HEK293 (cell line): Measurements from ENCODE around the gene UBE4B.

Experiments used
- CTCF ChIA-PET: fragments of 350-600 bp; formaldehyde crosslinking; extraction: SDS; loops from one replicate; lab custom pipeline; 2021; ENCODE audit warnings: antibody characterized with exemption; lab: Yijun Ruan, JAX
- POLR2A ChIA-PET: fragments of 300-600 bp; formaldehyde crosslinking; extraction: SDS; loops from one replicate; lab custom pipeline; 2020; ENCODE audit warnings: antibody characterized with exemption, inconsistent platforms; lab: Yijun Ruan, JAX
- H3K27ac ChIP-seq: fragments of 200-500 bp; sonication (Bioruptor generic); 2 replicates; pipeline ENCODE4 v1.5.1; 2014; ENCODE audit warnings: low read depth, low read length, control low read depth, inconsistent platforms; ENCODE audit errors: extremely low read depth
- H3K36me3 ChIP-seq, 2 experiments: fragments of 200-500 bp in 1 of 2; sonication (Bioruptor generic) in 1 of 2; 1 replicate in 1 of 2; 2 replicates in 1 of 2; pipeline ENCODE4 v1.5.1; 2014 to 2017; ENCODE audit warnings: inconsistent platforms in 2 of 2, low read length in 2 of 2; ENCODE audit not compliant: control insufficient read depth in 2 of 2, insufficient read depth in 1 of 2
- H3K4me1 ChIP-seq: fragments of 200-500 bp; sonication (Bioruptor generic); 2 replicates; pipeline ENCODE4 v1.5.1; 2014; ENCODE audit warnings: mild to moderate bottlenecking, low read length, inconsistent platforms; ENCODE audit not compliant: control insufficient read depth, insufficient read depth
- H3K4me3 ChIP-seq: 2 replicates; pipeline ENCODE4 v1.5.1; 2011; ENCODE audit warnings: low read depth, mild to moderate bottlenecking, control low read depth, low read length, moderate library complexity
- H3K9me3 ChIP-seq: fragments of 200-500 bp; sonication (Bioruptor generic); 2 replicates; pipeline ENCODE4 v1.5.1; 2014; ENCODE audit warnings: low read depth, low read length, inconsistent platforms; ENCODE audit not compliant: control insufficient read depth, insufficient read depth
- BCL11B ChIP-seq: fragments of 450-650 bp; formaldehyde crosslinking; IDR thresholded peaks from 2 replicates; pipeline ENCODE4 v1.5.1; 2016; ENCODE audit warnings: low read depth, missing biosample characterization, missing genetic modification characterization
- KLF17 ChIP-seq: fragments of 450-650 bp; formaldehyde crosslinking; IDR thresholded peaks from 2 replicates; pipeline ENCODE4 v1.5.1; 2016; ENCODE audit warnings: missing biosample characterization, missing genetic modification characterization
- KLF8 ChIP-seq: fragments of 450-650 bp; formaldehyde crosslinking; IDR thresholded peaks from 2 replicates; pipeline ENCODE4 v1.5.1; 2016; ENCODE audit warnings: missing biosample characterization, missing genetic modification characterization
- TCF7L2 ChIP-seq: IDR thresholded peaks from 2 replicates; pipeline ENCODE4 v1.6.1; 2011; ENCODE audit warnings: low read depth, mild to moderate bottlenecking, inconsistent platforms, low read length, moderate library complexity, borderline replicate concordance
- ZFHX2 ChIP-seq: fragments of 450-650 bp; formaldehyde crosslinking; conservative IDR thresholded peaks from 2 replicates; pipeline ENCODE4 v1.5.1; 2016; ENCODE audit warnings: missing biosample characterization, missing genetic modification characterization
- ZNF248 ChIP-seq: fragments of 450-650 bp; formaldehyde crosslinking; IDR thresholded peaks from 2 replicates; pipeline ENCODE4 v1.5.1; 2017; ENCODE audit warnings: missing biosample characterization, missing genetic modification characterization
- ZNF366 ChIP-seq: fragments of 450-650 bp; formaldehyde crosslinking; conservative IDR thresholded peaks from 2 replicates; pipeline ENCODE4 v1.5.1; 2016; ENCODE audit warnings: missing biosample characterization, missing genetic modification characterization
- ZNF416 ChIP-seq: fragments of 450-650 bp; formaldehyde crosslinking; IDR thresholded peaks from 2 replicates; pipeline ENCODE4 v1.5.1; 2016; ENCODE audit warnings: missing biosample characterization, missing genetic modification characterization
- ZNF473 ChIP-seq: fragments of 450-650 bp; formaldehyde crosslinking; IDR thresholded peaks from 2 replicates; pipeline ENCODE4 v1.5.1; 2017; ENCODE audit warnings: missing biosample characterization, missing genetic modification characterization
- ZNF501 ChIP-seq: fragments of 450-650 bp; formaldehyde crosslinking; IDR thresholded peaks from 2 replicates; pipeline ENCODE4 v1.5.1; 2016; ENCODE audit warnings: missing biosample characterization, missing genetic modification characterization
- ZNF664 ChIP-seq: fragments of 450-650 bp; formaldehyde crosslinking; IDR thresholded peaks from 2 replicates; pipeline ENCODE4 v1.5.1; 2016; ENCODE audit warnings: missing biosample characterization, missing genetic modification characterization
- ZNF692 ChIP-seq: fragments of 450-650 bp; formaldehyde crosslinking; IDR thresholded peaks from 2 replicates; pipeline ENCODE4 v1.5.1; 2016; ENCODE audit warnings: missing biosample characterization, missing genetic modification characterization
- TF ChIP-seq, protein P1 (sequence below): fragments of 450-650 bp; formaldehyde crosslinking; IDR thresholded peaks from 2 replicates; pipeline ENCODE4 v1.5.1; 2016; ENCODE audit warnings: missing biosample characterization, missing genetic modification characterization, borderline replicate concordance
- TF ChIP-seq, protein P2 (sequence below): fragments of 450-650 bp; formaldehyde crosslinking; IDR thresholded peaks from 2 replicates; pipeline ENCODE4 v1.5.1; 2016; ENCODE audit warnings: missing biosample characterization, missing genetic modification characterization
- TF ChIP-seq, protein P3 (sequence below): fragments of 450-650 bp; formaldehyde crosslinking; IDR thresholded peaks from 2 replicates; pipeline ENCODE4 v1.5.1; 2017; ENCODE audit warnings: missing biosample characterization, missing genetic modification characterization

UBE4B gene

DNA sequence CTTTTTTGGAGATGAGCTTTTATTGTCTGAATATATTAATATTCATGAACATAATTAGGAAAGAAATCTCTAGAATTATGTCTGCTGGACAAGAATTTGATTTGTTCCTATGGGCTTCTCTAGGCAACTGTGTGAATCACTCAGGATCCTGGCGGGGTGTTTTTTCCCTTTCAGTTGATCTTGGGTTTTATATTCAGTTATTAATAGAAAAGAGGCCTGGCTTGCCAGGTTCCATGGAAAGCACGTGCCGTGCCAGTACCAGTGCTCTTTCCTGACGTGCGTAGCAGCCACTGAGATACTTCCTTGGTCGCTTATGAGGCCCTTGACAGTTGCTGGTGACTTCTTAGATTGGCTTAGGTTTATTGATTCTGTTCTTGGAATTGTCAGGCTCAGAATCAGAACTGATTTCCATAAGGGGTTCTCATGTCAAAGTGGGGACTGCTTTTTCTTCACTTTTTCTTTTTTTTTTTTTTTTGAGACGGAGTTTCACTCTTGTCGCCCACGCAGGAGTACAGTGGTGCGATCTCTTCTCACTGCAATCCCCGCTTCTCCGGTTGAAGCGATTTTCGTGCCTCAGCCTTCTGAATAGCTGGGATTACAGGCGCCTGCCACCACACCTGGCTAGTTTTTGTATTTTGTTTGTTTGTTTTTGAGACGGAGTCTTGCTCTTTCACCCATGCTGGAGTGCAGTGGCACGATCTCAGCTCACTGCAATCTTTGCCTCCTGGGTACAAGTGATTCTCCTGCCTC is 129.0 kb downstream of the UBE4B start (continued):
- TF ChIP-seq ZNF692 (tag by site-specific recombination) = no peak
- TF ChIP-seq BCL11B = no peak

DNA sequence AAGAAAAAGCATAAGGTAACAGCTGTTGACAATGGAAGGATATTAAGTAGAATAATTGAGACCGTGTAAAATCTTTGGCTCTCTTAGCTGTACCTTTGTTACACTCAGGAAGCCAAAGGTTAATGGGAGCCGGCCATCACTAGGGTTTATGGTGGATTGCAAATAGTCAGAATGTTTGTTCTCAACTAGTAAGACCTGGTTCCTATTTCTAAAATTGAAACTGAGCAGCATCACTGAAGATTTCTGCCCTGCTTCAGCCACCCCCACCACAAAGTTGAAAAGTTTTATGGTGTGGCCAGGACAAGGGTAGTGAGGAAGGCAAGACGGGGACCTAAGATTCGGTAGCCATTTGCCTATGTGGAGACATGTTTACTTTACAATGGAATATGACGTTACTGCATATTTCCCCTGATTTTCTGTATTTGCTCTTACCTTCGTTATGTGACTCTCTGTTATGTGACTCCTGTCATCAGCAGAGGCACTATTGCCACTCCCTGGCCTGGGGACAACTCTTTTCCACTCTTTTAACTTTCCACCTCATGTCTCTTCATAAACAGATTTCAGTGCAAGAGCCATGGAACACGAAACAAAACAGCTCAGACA is 136.3 kb downstream of the UBE4B start:
- POLR2A ChIA-PET = no interaction called here
- H3K4me1 ChIP-seq = no peaks in the 10 kb centered on the region
- no peaks in the 10 kb centered on the region for H3K9me3 ChIP-seq
- TF ChIP-seq ZNF416 (tag by site-specific recombination) (no peak), ZFHX2 (no peak), ZNF473 (tag by site-specific recombination) (no peak), KLF8 (no peak), ZNF664 (tag by site-specific recombination) (no peak), ZNF366 (no peak), KLF17 (no peak), ZNF501 (tag by site-specific recombination) (no peak), ZNF248 (tag by site-specific recombination) (no peak), TCF7L2 (no peak)
- TF ChIP-seq, protein P1, sequence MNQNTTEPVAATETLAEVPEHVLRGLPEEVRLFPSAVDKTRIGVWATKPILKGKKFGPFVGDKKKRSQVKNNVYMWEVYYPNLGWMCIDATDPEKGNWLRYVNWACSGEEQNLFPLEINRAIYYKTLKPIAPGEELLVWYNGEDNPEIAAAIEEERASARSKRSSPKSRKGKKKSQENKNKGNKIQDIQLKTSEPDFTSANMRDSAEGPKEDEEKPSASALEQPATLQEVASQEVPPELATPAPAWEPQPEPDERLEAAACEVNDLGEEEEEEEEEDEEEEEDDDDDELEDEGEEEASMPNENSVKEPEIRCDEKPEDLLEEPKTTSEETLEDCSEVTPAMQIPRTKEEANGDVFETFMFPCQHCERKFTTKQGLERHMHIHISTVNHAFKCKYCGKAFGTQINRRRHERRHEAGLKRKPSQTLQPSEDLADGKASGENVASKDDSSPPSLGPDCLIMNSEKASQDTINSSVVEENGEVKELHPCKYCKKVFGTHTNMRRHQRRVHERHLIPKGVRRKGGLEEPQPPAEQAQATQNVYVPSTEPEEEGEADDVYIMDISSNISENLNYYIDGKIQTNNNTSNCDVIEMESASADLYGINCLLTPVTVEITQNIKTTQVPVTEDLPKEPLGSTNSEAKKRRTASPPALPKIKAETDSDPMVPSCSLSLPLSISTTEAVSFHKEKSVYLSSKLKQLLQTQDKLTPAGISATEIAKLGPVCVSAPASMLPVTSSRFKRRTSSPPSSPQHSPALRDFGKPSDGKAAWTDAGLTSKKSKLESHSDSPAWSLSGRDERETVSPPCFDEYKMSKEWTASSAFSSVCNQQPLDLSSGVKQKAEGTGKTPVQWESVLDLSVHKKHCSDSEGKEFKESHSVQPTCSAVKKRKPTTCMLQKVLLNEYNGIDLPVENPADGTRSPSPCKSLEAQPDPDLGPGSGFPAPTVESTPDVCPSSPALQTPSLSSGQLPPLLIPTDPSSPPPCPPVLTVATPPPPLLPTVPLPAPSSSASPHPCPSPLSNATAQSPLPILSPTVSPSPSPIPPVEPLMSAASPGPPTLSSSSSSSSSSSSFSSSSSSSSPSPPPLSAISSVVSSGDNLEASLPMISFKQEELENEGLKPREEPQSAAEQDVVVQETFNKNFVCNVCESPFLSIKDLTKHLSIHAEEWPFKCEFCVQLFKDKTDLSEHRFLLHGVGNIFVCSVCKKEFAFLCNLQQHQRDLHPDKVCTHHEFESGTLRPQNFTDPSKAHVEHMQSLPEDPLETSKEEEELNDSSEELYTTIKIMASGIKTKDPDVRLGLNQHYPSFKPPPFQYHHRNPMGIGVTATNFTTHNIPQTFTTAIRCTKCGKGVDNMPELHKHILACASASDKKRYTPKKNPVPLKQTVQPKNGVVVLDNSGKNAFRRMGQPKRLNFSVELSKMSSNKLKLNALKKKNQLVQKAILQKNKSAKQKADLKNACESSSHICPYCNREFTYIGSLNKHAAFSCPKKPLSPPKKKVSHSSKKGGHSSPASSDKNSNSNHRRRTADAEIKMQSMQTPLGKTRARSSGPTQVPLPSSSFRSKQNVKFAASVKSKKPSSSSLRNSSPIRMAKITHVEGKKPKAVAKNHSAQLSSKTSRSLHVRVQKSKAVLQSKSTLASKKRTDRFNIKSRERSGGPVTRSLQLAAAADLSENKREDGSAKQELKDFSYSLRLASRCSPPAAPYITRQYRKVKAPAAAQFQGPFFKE (tag by site-specific recombination) = no peak
- TF ChIP-seq, protein P2, sequence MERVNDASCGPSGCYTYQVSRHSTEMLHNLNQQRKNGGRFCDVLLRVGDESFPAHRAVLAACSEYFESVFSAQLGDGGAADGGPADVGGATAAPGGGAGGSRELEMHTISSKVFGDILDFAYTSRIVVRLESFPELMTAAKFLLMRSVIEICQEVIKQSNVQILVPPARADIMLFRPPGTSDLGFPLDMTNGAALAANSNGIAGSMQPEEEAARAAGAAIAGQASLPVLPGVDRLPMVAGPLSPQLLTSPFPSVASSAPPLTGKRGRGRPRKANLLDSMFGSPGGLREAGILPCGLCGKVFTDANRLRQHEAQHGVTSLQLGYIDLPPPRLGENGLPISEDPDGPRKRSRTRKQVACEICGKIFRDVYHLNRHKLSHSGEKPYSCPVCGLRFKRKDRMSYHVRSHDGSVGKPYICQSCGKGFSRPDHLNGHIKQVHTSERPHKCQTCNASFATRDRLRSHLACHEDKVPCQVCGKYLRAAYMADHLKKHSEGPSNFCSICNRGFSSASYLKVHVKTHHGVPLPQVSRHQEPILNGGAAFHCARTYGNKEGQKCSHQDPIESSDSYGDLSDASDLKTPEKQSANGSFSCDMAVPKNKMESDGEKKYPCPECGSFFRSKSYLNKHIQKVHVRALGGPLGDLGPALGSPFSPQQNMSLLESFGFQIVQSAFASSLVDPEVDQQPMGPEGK (tag by site-specific recombination) = no peak
- TF ChIP-seq, protein P3, sequence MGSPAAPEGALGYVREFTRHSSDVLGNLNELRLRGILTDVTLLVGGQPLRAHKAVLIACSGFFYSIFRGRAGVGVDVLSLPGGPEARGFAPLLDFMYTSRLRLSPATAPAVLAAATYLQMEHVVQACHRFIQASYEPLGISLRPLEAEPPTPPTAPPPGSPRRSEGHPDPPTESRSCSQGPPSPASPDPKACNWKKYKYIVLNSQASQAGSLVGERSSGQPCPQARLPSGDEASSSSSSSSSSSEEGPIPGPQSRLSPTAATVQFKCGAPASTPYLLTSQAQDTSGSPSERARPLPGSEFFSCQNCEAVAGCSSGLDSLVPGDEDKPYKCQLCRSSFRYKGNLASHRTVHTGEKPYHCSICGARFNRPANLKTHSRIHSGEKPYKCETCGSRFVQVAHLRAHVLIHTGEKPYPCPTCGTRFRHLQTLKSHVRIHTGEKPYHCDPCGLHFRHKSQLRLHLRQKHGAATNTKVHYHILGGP (tag by site-specific recombination) = no peak
- TF ChIP-seq, all 188 proteins: peak for 0
- Histone ChIP-seq H3K4me3 (no peak overlapping the region), H3K36me3 (peaks cover 6 to 76% of the 10 kb centered on the region in 2 experiments), H3K27ac (no peak overlapping the region)
- CTCF ChIA-PET = no interaction called here
